Activated gamma-delta T cell (primary cell): ENCODE data around the gene CCR9.
A peak's percentile ranks its signal among the peaks of the same experiment; 100 is the strongest.

Source experiments
- DNase-seq: peaks from one replicate; lab custom pipeline; 2025; lab: John Stamatoyannopoulos, UW

The CCR9 gene

DNA sequence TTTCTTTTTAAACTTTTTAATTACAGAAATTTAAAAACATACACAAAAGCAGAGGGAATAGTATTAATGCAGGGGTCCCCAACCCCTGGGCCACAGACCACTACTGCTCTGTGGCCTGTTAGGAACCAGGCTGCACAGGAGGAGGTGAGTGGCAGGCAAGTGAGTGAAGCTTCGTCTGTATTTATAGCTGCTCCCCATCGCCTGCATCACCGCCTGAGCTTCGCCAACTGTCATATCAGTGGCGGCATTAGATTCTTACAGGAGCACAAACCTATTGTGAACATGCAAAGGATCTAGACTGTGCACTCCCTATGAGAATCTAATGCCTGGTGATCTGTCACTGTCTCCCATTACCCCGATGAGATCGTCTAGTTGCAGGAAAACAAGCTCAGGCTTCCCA, 22.4 kb downstream of the CCR9 start:
- DNase-seq: no peak

DNA sequence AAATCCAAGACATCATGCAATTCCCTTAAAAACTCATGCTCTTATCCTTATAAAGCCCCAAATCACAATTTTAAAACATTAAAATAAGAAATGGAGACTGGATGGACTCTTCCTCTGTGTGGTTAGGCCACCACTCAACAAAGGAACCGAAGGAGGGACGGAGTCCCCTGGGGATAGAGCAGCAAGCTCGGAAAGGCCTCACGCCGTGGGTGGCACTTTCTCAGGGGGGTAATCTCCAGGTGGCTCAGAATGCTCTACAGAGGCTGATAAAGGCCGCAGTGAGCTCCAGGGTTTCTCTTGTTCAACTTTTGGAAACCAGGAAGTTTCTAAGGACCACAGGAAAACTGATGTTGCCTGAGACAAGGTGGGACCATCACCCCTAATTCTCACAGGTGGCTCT, 23.2 kb downstream of the CCR9 start:
- no peak for DNase-seq

DNA sequence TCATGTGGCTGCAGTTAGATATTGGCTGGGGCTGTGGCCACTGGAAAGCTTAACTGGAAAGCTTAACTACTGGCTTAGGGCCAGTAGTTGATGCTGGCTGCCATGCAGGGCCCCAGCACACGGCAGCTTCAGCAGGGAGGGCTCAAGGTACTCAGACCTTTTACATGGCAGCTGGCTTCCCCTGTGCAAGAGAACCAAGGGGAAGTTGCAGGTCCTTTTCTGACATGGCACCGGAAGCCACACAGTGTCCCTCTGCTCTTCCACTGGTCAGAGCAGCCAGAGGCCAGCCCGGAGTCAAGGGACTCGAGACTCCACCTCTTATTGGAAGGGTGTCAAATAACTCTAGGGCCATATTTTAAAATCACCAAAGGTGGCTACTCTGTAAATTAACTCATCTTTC, 24.5 kb downstream of the CCR9 start:
- DNase-seq: no peak

DNA sequence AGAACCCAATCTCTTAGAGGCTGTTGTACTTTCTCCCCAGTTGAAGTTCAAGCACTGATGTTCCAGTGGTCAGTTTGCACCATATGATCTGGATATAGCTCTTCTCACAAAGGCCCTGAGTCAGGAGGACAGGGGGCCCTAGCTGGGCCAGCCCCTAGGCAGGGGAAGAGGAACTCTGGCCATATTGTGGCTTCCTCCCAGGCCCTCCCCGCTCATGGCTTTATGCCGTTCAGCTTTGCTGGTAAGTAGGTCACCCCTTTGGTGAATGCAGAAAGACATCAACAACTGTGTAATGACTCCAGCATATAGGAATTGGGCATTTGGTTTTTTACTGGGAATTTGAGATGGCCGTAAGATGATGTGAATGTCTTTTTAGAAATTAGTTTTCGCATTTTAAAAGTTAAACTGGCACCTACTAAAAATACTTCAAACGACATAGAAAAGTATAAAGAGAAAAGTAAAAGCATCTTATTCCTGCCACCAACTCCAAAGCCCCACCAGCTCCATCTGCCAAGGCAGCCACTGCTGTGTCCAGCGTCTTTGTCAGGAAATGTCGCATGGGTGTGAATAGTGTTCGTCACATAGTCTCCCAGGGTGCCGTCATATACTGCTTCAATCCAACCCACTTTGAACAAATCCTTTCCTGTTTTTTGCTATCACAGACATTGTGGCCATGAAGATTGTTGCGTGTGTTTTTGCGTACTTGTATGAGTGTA, 25.3 kb downstream of the CCR9 start:
- no peak for DNase-seq

DNA sequence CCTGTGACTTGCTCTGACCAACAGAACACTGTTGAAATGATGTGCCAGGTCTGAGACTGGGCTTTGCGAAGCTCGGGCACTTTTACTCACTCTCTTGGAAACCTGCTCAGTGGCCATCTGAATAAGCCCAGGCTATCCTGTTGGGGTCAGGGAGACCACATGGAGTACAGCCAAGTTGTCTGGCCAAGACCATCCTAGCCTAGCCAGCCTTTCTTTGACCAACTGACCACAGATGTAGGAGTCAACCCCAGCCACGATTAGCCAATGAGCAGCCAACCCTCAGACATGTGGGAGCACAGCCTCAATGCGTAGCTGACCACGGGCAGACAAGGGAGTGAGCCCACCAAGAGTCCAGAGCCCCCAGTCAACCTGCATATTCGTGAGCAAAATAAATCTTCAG, 26.1 kb downstream of the CCR9 start:
- DNase-seq: no peak

DNA sequence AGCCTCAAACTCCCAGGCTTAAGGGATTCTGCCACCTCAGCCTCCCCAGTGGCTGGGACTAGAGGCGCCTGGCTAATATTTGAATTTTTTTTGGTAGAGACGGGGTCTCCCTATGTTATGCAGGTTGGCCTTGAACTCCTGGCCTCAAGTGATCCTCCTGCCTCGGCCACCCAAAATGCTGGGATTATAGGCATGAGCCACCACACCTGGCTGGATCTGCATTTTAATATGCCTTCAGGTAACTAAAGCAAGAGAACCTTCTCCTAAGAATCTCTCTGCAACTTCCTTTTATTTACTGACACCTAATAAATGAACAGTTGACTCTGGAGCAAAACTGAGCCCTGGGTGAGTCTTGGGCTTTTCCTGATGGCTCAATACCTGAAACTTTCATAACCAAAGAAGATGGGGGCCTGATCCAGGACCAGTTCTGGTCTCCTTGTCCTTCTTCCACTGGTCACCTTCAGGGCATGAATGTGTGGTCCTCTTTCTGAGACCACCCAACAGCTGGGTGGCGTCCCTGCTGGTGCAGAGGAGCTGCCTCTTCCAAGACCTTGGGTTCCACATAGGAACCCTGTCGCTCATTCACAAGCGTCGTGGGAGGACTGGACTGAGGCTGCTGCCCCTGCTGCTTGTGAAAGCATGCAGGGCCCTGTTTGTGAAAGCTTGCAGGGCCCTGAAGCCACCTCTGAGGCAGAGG, 28.2 kb downstream of the CCR9 start:
- no peak for DNase-seq

DNA sequence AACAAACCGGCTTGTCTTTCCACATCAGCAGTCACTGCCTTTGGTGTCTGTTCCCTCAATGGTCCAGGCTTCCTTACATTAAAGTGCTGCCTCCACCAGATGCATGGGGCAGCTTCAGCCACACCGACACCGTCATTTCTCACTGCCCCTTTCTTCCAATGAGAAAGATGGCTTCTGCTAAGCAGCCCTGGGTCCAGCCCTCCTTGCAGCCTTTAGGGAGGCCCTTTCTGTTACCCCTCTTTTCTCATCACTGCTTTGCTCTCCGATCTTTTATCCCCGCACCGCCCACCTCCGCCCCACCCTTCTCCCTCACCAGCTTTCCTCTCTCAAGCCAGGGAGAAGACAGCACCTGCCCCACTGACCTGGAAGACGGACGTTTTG, 28.7 kb downstream of the CCR9 start:
- DNase-seq: no peak

DNA sequence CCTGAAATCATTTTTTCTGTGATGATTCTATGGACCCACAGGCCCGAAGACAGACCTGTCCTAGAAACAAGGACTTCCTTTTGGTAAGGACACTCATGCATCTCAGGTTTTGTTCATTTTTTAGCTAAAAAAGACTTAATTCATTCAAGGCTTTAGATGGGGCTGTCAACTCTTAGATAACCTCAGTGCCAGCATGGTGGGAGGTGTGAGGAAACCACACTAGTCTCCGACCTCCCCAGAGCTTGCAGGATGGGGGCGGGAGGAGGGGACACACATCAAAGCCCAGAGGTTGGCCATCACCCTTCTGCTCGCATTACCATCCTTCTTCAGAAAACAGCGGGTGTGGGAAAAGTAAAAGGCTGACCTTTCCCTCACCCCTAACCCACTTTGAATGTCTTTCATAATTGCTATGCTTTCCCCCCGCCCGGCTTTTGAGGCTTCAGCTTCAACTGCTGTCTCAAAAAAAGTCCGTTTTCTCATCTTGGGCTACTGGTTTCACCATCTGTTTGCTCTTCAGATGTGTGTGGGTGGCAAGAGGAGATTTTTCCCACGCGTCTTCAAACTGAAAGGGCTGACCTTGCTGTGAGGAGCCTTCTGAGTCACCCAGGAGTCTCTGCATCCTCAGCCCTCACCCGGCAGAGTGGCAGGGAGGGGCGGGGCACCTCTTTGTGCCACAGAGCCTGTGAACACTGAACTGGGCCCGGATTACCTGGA, 29.3 kb downstream of the CCR9 start:
- peak; percentile 31 for DNase-seq

DNA sequence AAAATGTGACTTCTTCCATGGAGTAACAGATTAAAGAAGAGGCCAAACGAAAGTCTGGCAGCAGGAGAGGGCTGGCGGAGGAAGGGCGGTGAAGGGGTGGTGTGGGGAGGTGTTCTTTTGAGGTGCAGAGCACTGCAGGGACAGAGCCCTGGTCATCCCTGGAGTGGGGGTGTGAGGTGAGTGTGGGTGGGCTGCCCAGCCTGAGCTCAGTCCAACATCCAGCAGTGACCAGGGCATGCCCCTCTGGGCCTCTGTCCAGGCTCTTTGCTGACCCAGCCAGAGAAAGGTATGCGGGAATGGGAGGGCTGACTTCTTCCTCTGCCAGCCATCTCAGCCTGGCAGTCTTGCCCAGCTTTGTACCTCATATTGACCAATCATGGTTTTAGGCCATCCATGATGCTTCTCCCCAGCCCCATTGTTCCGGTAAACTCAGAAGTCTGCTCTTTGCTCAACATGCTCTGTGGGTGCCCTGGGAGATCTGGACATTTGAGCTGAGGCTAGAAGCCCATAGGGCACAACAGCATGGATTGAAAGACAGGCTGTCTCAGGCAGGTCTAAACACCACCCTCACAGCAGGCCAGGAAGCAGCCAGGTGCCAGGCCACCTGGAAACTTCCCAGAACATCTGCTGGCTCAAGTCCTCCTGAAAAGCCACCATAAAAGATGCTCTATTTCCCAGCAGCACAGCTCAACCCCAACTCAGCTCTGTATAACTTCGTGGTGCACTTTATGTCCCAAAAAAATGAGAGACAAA, 31.0 kb downstream of the CCR9 start:
- DNase-seq: no peak

DNA sequence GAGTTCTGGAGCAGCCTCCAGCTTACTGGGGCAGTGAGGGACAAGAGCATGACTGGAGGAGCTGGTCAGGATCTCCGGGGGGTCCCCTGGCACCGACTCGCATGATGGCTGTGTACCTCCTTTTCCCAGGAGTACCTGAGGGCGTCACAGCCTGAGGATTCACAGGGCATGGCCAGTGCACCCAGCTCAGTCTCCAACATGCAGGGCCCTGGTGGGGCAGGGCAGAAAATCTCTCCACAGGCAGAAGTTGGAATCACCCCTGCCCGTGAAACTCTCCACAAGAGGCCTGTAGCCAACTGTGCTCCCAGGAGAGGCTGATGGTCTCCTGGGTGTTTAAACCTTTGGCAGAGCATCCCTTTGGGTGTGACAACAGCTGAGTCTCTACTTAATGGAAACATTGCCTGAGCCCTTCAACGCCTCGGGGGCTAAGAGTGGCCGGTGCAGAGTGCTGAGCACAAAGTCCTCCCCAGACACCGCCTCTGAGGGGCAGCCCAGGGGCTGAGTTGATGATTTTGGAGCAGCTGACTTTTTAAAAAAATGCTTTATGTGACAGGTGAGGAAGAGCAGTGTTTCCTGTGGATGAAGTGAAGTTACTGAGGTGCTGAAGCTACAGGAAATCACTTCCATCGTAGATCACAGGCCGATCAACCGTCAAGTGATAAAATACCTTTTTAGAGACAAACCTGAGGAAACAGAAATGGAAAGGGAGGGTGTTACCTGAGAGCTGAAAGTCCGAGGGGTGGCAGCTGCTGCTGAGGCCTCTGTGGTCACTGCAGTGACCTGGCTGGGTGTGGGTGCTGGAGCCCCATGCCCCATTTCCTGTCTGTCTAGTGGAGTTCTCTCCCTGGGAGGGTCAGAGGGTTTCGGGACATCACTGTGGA, 35.1 kb downstream of the CCR9 start:
- DNase-seq: no peak

DNA sequence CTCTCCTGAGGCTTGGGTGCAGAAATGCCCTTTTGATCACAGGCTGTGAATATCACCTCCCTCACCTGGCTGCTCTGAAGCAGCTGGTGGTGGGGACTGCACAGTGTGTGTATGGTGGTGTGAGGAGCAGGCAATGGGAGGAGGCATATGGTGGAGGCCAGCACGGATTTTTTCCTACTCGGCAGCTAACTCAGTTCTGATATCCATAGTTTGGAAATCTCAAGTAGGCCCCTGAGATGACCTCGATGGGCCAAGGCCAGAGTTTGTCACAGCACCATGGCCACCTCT, 35.6 kb downstream of the CCR9 start:
- DNase-seq: no peak

DNA sequence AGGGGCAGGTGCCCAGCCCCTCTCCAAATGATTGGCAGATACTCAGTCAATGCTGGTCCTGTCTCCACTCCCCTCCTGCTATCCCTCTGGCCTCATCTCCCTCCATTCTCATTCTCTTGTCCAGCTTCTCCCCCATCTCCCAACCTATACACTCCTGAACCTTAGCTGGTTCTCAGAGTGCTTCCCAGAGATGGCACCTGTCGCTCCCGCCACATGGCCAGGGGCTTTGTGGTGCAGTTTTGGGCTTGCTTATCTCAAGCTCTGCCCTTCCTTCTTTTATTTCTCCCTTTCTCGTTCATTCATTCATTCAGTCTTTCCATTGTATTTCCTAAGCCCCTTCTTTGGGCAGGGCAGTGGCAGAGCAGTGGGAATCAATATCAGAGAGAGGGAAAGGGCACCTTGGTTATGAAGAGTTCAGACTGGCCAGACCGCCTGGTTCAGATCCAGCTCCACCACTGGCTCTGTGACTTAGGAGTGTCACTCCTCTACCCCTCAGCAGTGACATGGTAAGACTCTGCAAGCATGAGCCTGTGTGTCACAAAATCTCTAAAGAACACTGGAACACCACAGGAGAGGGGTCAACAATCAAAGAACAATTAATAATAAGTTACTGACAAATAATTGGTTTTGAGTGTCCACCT, 36.7 kb downstream of the CCR9 start:
- no peak for DNase-seq

DNA sequence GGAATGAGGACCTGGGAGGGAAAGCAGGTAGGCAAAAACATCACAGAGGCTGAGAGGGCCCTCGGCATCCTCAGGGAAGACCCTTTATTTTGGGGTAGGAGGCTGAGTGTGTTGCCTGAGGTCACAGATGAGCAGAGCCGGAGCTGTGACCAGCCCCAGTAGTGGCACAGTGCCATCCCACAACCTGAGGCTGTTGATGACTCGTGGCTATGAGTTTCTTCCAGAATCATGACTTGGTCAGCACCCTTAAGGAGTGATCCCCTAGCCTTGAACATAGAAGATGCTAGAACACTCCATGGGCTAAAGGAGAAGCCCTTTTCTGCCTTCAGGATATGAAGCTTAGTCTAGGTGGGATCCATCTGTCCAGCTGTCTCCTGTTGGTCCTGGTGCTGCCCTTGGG, 37.4 kb downstream of the CCR9 start:
- DNase-seq: no peak

DNA sequence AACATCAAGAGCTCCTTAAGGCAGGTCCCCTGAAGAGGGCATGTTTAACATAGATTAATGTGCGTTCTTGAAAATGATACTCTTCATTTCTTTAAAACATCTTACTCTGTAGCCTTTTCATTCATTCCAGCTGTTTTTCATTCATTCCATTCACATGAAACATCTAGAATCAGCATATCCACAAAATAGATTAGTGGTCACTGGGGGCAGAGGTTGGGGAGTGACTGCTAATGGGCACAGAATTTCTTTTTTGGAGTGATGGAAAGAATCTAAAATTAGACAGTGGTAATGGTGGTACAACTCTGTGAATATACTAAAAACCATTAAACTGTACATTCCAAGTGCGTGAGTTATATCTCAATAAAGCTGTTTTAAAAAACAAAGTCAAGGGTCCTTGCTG, 41.5 kb downstream of the CCR9 start:
- no peak for DNase-seq

DNA sequence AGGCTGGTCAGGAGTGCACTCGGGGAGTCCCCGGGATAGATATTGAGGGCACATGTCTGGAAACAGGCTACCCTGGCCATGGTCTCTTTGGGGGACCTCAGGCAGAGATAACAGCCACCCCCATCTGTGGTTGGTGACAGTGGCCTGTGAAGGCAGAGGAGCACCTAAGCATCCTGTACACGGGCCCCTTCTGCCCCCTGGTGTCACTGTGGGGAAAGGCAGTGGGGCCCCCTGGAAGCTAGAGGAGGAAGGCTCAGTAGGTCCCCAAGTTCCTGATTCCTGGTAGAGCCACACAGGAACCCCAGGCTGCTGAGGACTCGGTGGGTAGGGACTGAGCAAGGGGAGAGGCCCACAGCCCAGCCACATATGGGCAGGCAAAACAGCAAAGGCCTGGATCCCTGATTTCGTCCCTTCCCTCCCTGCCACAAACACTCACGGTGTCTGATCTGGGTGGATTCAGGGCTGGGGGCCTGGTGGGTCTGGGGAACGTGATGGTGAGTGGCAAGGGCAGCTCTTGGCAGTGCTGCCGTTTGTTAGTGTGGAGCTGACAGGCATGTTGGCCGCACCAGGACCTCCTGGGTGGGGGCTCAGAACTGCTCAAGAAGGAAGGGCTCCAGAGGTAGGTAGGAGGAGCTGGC, 42.8 kb downstream of the CCR9 start:
- no peak for DNase-seq

DNA sequence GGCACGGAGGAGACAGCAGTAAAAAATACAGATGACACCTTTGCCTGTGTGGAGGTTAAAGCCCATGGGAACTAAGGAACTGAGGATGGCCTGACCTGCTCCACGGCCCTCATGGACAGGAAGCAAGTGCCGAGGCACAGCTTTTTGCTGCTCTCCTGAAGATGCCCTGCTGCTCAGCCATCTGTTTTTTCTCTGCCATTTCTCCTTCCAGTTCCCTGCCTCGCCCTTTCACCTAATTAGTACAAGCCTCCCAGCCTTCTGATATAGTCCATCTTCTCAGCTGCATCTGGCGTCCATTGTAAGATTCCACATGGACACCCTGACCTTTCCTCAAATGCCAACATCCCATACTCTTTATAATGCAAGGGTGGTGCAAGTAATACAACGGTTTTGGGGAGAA, 45.2 kb downstream of the CCR9 start:
- DNase-seq: no peak

DNA sequence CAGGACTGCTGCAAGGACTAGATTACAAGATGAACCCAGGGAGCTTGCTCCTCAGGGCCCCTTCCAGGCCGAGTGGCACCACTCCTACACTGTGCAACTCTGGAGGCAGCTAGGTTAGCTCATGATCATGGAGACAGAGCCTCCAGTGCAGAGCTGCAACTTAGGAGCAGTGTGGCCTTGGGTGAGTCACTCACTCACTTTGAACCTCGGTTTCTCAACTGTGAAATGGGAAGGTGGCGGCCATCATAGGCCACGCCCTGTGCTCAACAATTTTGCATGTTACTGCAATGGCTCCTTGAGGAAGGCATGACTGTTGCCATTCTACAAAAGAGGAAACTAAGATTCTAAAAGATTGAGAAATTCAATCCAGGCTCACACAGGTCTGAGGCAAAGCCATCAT, 45.8 kb downstream of the CCR9 start:
- no peak for DNase-seq

DNA sequence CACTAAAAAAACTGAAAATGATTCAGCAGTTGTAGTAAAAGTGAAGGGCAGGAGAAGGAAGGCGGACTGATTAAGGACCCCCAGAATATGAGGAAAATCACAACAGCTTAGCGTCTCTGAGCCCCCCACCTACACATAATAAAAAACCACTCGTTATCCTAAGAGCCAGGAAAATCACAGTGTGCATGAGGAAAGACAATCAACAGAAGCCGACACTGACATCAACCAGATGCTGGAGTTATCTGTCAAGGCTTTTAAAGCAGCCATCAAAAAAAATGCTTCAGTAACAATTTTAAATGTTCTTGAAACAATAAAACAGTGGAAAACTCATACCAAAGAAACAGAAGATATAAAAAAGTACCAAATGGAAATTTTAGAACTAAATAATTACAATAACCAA, 47.2 kb downstream of the CCR9 start:
- no peak for DNase-seq

DNA sequence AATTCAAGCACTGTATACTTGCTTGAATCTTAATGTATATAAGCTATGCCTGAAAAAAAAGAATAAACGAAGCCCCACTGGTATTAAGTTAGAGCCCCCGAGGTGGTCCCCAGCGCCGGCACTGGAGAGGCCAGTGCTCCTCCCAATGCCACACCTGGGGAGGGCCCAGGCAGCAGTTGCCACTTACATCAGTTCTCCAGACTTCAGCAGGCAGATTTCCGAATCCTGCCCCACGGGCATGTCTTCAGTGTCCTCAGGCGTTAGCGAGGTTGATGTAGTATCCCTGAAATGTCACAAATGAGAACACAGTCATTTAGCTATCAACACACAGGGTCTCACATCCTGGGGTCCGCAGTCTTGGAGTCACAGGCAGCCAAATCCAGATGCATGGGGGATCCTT, 49.9 kb downstream of the CCR9 start:
- DNase-seq: no peak

DNA sequence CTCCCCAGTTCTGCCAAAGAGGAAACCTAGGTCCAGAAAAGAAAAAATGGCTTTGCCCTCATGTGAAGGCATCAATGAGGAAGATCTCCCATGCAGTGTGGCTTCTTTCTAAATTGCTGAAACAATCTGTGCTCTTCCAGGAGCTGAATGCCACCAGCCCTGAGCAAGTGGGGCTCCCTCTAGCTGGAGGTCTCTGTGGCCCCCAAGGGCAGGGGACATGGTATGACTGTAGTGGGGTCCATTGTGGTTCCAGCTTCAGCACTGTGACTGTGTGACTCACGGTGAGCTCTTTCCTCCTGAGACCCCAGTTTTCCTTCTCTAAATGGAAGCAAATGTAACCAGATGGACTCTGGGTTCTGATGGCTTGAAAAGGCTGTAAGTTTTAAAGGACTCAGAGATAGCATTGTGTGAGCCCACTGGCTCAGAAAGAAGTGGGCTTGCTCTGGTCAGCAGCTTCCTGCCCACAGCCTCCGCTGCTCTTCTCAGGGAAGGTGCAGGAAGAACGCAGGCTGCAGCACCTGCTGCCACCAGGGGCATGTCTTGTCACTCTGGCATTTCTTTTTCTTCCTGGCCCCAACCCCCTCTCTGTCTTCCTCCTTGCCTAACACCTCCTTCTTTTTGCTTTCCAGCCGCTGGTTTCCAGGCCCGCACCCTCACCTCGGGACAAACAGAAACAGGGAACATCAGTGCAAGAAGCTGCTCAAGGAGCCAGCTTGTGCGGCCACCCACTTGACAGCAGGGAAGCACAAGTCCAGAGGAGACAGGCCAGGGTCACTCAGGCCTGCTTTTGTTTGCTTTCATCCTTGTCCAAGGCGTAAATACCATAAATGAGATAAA, 51.1 kb downstream of the CCR9 start:
- DNase-seq: no peak
